GM18867 (cell line): ENCODE data around the gene RIBC2.

Experiments used
- ATAC-seq: cut with Tn5 transposase; IDR thresholded peaks from one replicate; pipeline ENCODE4 v1.9.1; 2021; ENCODE audit warnings: mild to moderate bottlenecking, moderate library complexity; ENCODE audit not compliant: unreplicated experiment

RIBC2 gene

GRCh38 chr22:45470871-45471270 is 57.4 kb downstream of the RIBC2 start:
- ATAC-seq = no peak

GRCh38 chr22:45472426-45472825 is 58.9 kb downstream of the RIBC2 start:
- no peak for ATAC-seq

- ATAC-seq = no peak
Observed at GRCh38 chr22:45473626-45474237, 60.2 kb downstream of the RIBC2 start.

GRCh38 chr22:45475063-45475747 is 61.7 kb downstream of the RIBC2 start:
- no peak for ATAC-seq

- no peak for ATAC-seq
Observed at GRCh38 chr22:45475851-45476514, 62.5 kb downstream of the RIBC2 start.

GRCh38 chr22:45476814-45477213 is 63.3 kb downstream of the RIBC2 start:
- ATAC-seq = no peak

- no peak for ATAC-seq
Observed at GRCh38 chr22:45477366-45478107, 64.0 kb downstream of the RIBC2 start.

- no peak for ATAC-seq
Observed at GRCh38 chr22:45478108-45478771, 64.7 kb downstream of the RIBC2 start.

- ATAC-seq = no peak
Observed at GRCh38 chr22:45480717-45481116, 67.2 kb downstream of the RIBC2 start.

GRCh38 chr22:45481661-45482060 is 68.2 kb downstream of the RIBC2 start:
- no peak for ATAC-seq
